Measurements from ENCODE around the gene ANKRD27.
"Not testable (repeated sequence)": the region's sequence is repeated elsewhere in the genome, so short reads cannot be mapped to it uniquely, and the experiment has no call there.

The ANKRD27 gene

GRCh38 chr19:32674931-32675719 lies at the start of gene ANKRD27:
Gene ANKRD27, minus strand, starts transcription at chr19:32675180. Its CDS starts 16,165 bp downstream, at chr19:32659015.
- DNase-seq: peak; percentile 99 to 100 (median 100)

GRCh38 chr19:32720936-32721250 lies 45.9 kb upstream of the ANKRD27 start:
- no peak for DNase-seq

- no peak for DNase-seq
Observed at GRCh38 chr19:32720216-32720935, 45.4 kb upstream of the ANKRD27 start.

- no peak for DNase-seq
Observed at GRCh38 chr19:32719611-32720059, 44.7 kb upstream of the ANKRD27 start, which contains the start of gene TDRD12. Gene TDRD12, plus strand, starts transcription at chr19:32719767. Its CDS starts 306 bp downstream, at chr19:32720073.

GRCh38 chr19:32718286-32718685 lies 43.3 kb upstream of the ANKRD27 start:
- no peak for DNase-seq

- no peak for DNase-seq
Observed at GRCh38 chr19:32717496-32717895, 42.5 kb upstream of the ANKRD27 start.

- DNase-seq: not testable (repeated sequence)
Observed at GRCh38 chr19:32716203-32716602, 41.2 kb upstream of the ANKRD27 start.

GRCh38 chr19:32711747-32712146 lies 36.8 kb upstream of the ANKRD27 start:
- no peak for DNase-seq

GRCh38 chr19:32709032-32709431 lies 34.1 kb upstream of the ANKRD27 start:
- no peak for DNase-seq

GRCh38 chr19:32708457-32708856 lies 33.5 kb upstream of the ANKRD27 start:
- no peak for DNase-seq

- DNase-seq: not testable (repeated sequence)
Observed at GRCh38 chr19:32704006-32704405, 29.0 kb upstream of the ANKRD27 start.

- no peak for DNase-seq
Observed at GRCh38 chr19:32702010-32702409, 27.0 kb upstream of the ANKRD27 start.

GRCh38 chr19:32700129-32700528 lies 25.1 kb upstream of the ANKRD27 start:
- not testable (repeated sequence) for DNase-seq

- DNase-seq: peak; percentile 84 to 88 (median 86)
Observed at GRCh38 chr19:32696771-32697170, 21.8 kb upstream of the ANKRD27 start.

- DNase-seq: peak; percentile 84 to 90 (median 87)
Observed at GRCh38 chr19:32695506-32695905, 20.5 kb upstream of the ANKRD27 start.

- DNase-seq: not testable (repeated sequence)
Observed at GRCh38 chr19:32694851-32695250, 19.9 kb upstream of the ANKRD27 start.

- DNase-seq: not testable (repeated sequence)
Observed at GRCh38 chr19:32694316-32694715, 19.3 kb upstream of the ANKRD27 start.

- DNase-seq: peak; percentile 53 to 67 (median 57)
Observed at GRCh38 chr19:32693151-32694108, 18.4 kb upstream of the ANKRD27 start.

- DNase-seq: no peak
Observed at GRCh38 chr19:32692727-32693061, 17.7 kb upstream of the ANKRD27 start.

- peak; percentile 86 to 92 (median 88) for DNase-seq
Observed at GRCh38 chr19:32691952-32692726, 17.2 kb upstream of the ANKRD27 start.

GRCh38 chr19:32691291-32691951 lies 16.4 kb upstream of the ANKRD27 start, which contains the start of gene NUDT19:
Gene NUDT19, plus strand, starts transcription at chr19:32691821. Its CDS starts 140 bp downstream, at chr19:32691961.
- peak; percentile 78 to 90 (median 87) for DNase-seq
